K562 (cell line): ENCODE results near the gene CLDN14. TPM values are rescaled to one million over a fixed set of nuclear protein-coding genes. Genes with fewer than 3 reads are reported as not detected.

ENCODE experiments used
- ATAC-seq: fragments of 200-7000 bp; cut with Tn5 transposase; 3 replicates; pipeline ENCODE4 v1.9.1; 2020; ENCODE audit warnings: moderate library complexity
- Bru-seq: library from RNA; stranded (reverse); fragments of 400-500 nt; gene quantifications from one replicate; lab custom pipeline; 2021; lab: Mats Ljungman, UMichigan
- BruChase-seq, 2 experiments: library from RNA; stranded (reverse); fragments of 400-500 nt; gene quantifications; one replicate each; lab custom pipeline; 2021; lab: Mats Ljungman, UMichigan
- BruUV-seq: library from RNA; stranded (reverse); fragments of 400-500 nt; replicated peaks from 2 replicates; lab custom pipeline; 2021; lab: Mats Ljungman, UMichigan
- CTCF ChIA-PET: fragments of 300-600 bp; formaldehyde crosslinking; extraction: SDS; loops from one replicate; lab custom pipeline; 2021; ENCODE audit warnings: low intra/inter-chr PET ratio; lab: Yijun Ruan, JAX
- POLR2A ChIA-PET: fragments of 300-600, 350-650 bp; sonication (Branson Sonifier 250); formaldehyde crosslinking; extraction: SDS; loops from one replicate; lab custom pipeline; 2021; ENCODE audit warnings: antibody characterized with exemption, inconsistent platforms; lab: Yijun Ruan, JAX
- DNase-seq, 4 experiments: peaks; one replicate each; pipeline versions ENCODE4 v3.0.0 to v3.0.0-alpha.2; 2011 to 2018; ENCODE audit warnings: low spot score in 3 of 4, mixed read lengths in 3 of 4; ENCODE audit errors: extremely low read depth in 1 of 4
- FAIRE-seq: peaks from 2 replicates; lab custom pipeline; 2011; peaks lifted over from hg19 to GRCh38; lab: Jason Lieb, UNC
- H2AFZ ChIP-seq: 2 replicates; pipeline ENCODE4 v1.6.0; 2011; ENCODE audit warnings: low read depth, low read length, control low read depth, inconsistent platforms
- H3K27ac ChIP-seq: fragments of 200-600 bp; 3 replicates; pipeline ENCODE4 v1.8.0; 2011; ENCODE audit warnings: low read depth, mild to moderate bottlenecking, control low read depth, inconsistent platforms, low read length, moderate library complexity, mixed read lengths; ENCODE audit errors: extremely low read depth
- H3K27me3 ChIP-seq, 2 experiments: fragments of 300-600 bp in 1 of 2; 2 replicates in 1 of 2; 3 replicates in 1 of 2; pipeline versions ENCODE4 v1.6.0 to v1.8.0; 2011; ENCODE audit warnings: inconsistent platforms in 2 of 2, low read length in 2 of 2, mild to moderate bottlenecking in 1 of 2, mixed read lengths in 1 of 2, moderate library complexity in 1 of 2; ENCODE audit not compliant: control insufficient read depth in 2 of 2, insufficient read depth in 2 of 2
- H3K36me3 ChIP-seq: fragments of 300-600 bp; 3 replicates; pipeline ENCODE4 v1.8.0; 2011; ENCODE audit warnings: mild to moderate bottlenecking, low read length, inconsistent platforms; ENCODE audit not compliant: control insufficient read depth, insufficient read depth
- H3K4me1 ChIP-seq, 2 experiments: fragments of 200-600 bp in 1 of 2; replicated peaks in 1 of 2; 2 replicates in 1 of 2; 3 replicates in 1 of 2; pipeline versions ENCODE4 v1.5.1 to v1.8.0; 2011; ENCODE audit warnings: inconsistent platforms in 2 of 2, low read length in 2 of 2, mild to moderate bottlenecking in 1 of 2, mixed read lengths in 1 of 2, moderate library complexity in 1 of 2; ENCODE audit not compliant: control insufficient read depth in 2 of 2, insufficient read depth in 2 of 2
- H3K4me2 ChIP-seq: 2 replicates; pipeline ENCODE4 v1.6.1; 2011; ENCODE audit warnings: low read length, control low read depth, inconsistent platforms, mixed read lengths; ENCODE audit not compliant: insufficient read depth
- H3K4me3 ChIP-seq: fragments of 200-600 bp; sonication (generic), shearing (Covaris generic); 2 replicates; pipeline ENCODE4 v1.5.1; 2016; ENCODE audit warnings: control low read depth, inconsistent platforms
- H3K79me2 ChIP-seq: fragments of 200-600 bp; 3 replicates; pipeline ENCODE4 v1.8.0; 2011; ENCODE audit warnings: low read length, inconsistent platforms; ENCODE audit not compliant: control insufficient read depth, insufficient read depth
- H3K9ac ChIP-seq, 2 experiments: 2 replicates each; pipeline versions ENCODE4 v1.6.0 to v1.6.1; 2011; ENCODE audit warnings: low read depth in 2 of 2, low read length in 2 of 2, control low read depth in 1 of 2, inconsistent platforms in 1 of 2, mild to moderate bottlenecking in 1 of 2, mixed read lengths in 1 of 2; ENCODE audit not compliant: insufficient read depth in 1 of 2
- H3K9me1 ChIP-seq: one replicate; pipeline ENCODE4 v1.6.0; 2011; ENCODE audit warnings: inconsistent platforms, mild to moderate bottlenecking, low read length, moderate library complexity; ENCODE audit not compliant: control insufficient read depth, insufficient read depth
- H3K9me3 ChIP-seq: replicated peaks from 2 replicates; pipeline ENCODE4 v1.5.1; 2011; ENCODE audit warnings: low read depth, low read length, inconsistent platforms; ENCODE audit not compliant: control insufficient read depth, insufficient read depth
- H4K20me1 ChIP-seq: replicated peaks from 2 replicates; pipeline ENCODE4 v1.6.1; 2011; ENCODE audit warnings: low read length, inconsistent platforms, mixed read lengths; ENCODE audit not compliant: control insufficient read depth, insufficient read depth
- ARNT ChIP-seq, 2 experiments: fragments of 450-650 bp; IDR thresholded peaks; 2 replicates each; pipeline ENCODE4 v1.6.1; 2016; ENCODE audit warnings: mild to moderate bottlenecking in 1 of 2
- ESRRB ChIP-seq: fragments of 250-450 bp; sonication (Bioruptor Pico); IDR thresholded peaks from 2 replicates; pipeline ENCODE4 v1.5.0; 2020; ENCODE audit warnings: mild to moderate bottlenecking, moderate library complexity, borderline replicate concordance
- GATAD2B ChIP-seq: fragments of 450-650 bp; IDR thresholded peaks from 2 replicates; pipeline ENCODE4 v1.6.1; 2017; ENCODE audit warnings: mild to moderate bottlenecking, borderline replicate concordance
- GTF2F1 ChIP-seq: IDR thresholded peaks from 2 replicates; pipeline ENCODE4 v1.6.1; 2011; ENCODE audit warnings: low read depth, low read length, improper control_type of control experiment
- HEY1 ChIP-seq: fragments of 250-450 bp; sonication (Bioruptor Pico); IDR thresholded peaks from 2 replicates; pipeline ENCODE4 v1.5.0; 2020; ENCODE audit warnings: mild to moderate bottlenecking, moderate library complexity, borderline replicate concordance
- PURB ChIP-seq: sonication (generic); formaldehyde crosslinking; IDR thresholded peaks from 2 replicates; pipeline ENCODE4 v1.9.0; 2021; ENCODE audit warnings: low read depth, mild to moderate bottlenecking, missing genetic modification reagents
- RBM22 ChIP-seq: fragments of 200-400 bp; formaldehyde crosslinking; IDR thresholded peaks from 2 replicates; pipeline ENCODE4 v1.6.1; 2018; ENCODE audit warnings: low read length, low read depth; ENCODE audit not compliant: poor library complexity, severe bottlenecking
- RCOR1 ChIP-seq, 2 experiments: IDR thresholded peaks; 2 replicates each; pipeline ENCODE4 v1.6.1; 2012; ENCODE audit warnings: low read depth in 2 of 2, low read length in 2 of 2, borderline replicate concordance in 1 of 2, improper control_type of control experiment in 1 of 2
- TFAP4 ChIP-seq: sonication (generic); formaldehyde crosslinking; IDR thresholded peaks from 2 replicates; pipeline ENCODE4 v1.8.0; 2022; ENCODE audit warnings: missing genetic modification reagents, mild to moderate bottlenecking, moderate library complexity, borderline replicate concordance
- ZNF274 ChIP-seq: IDR thresholded peaks from 2 replicates; pipeline ENCODE4 v1.6.1; 2011; ENCODE audit warnings: low read depth, mild to moderate bottlenecking, low read length, moderate library complexity, borderline replicate concordance
- ZNF277 ChIP-seq: fragments of 250-450 bp; sonication (Bioruptor Pico); IDR thresholded peaks from 2 replicates; pipeline ENCODE4 v1.8.0; 2022; ENCODE audit warnings: inconsistent platforms, mild to moderate bottlenecking, moderate library complexity, borderline replicate concordance
- ZNF347 ChIP-seq: fragments of 450-650 bp; formaldehyde crosslinking; IDR thresholded peaks from 2 replicates; pipeline ENCODE4 v1.4.0; 2020; ENCODE audit warnings: low read depth, mild to moderate bottlenecking, moderate library complexity
- WGBS: fragments of 100-300 bp; shearing (Covaris generic); methylation state at CpG from one replicate; pipeline ENCODE4 v1.1.6; 2016; ENCODE audit warnings: low coverage, mixed read lengths; ENCODE audit not compliant: insufficient coverage; ENCODE audit errors: missing lambda C conversion rate; 5-methylcytosine and 5-hydroxymethylcytosine counted together
- in situ Hi-C: fragments of 300-500 bp; cut with MboI; formaldehyde crosslinking; loops from 4 replicates; pipeline ENCODE4 v1.15.0; 2018; ENCODE audit warnings: inconsistent platforms, mixed read lengths
- intact Hi-C: fragments of 100-400 bp; cut with micrococcal nuclease; formaldehyde crosslinking; loops from 2 replicates; pipeline ENCODE4 v1.14.2; 2022
- long read RNA-seq, 3 experiments: library from polyadenylated mRNA in 2 of 3; library from RNA in 1 of 3; unstranded in 2 of 3; stranded (forward) in 1 of 3; transcript quantifications; one replicate each; pipeline ENCODE4 v2.0.0, GENCODE V29; 2019 to 2022
- polyA minus RNA-seq, 3 experiments: library from RNA; depleted of rRNA, polyadenylated mRNA; stranded (reverse); fragments of >200 nt; gene quantifications; 2 replicates each; pipeline ENCODE4 v1.2.3, GENCODE V29; 2011
- polyA plus RNA-seq, 8 experiments: library from polyadenylated mRNA; depleted of rRNA in 4 of 8; stranded (reverse) in 5 of 8; unstranded in 3 of 8; fragments of >200 nt; fragmentation: Nextera tagmentation in 2 of 8; fragmentation: Illumina TruSeq in 1 of 8; extraction: Ambion mirVana in 2 of 8; extraction: Trizol in 1 of 8; gene quantifications; 2 replicates each; pipeline versions ENCODE4 v1.2.1 to v1.2.3, GENCODE V29; 2011 to 2014; ENCODE audit warnings: inconsistent platforms in 1 of 8, missing spikeins in 1 of 8
- total RNA-seq, 7 experiments: library from RNA; depleted of rRNA in 6 of 7; stranded (reverse); fragments of >200 nt in 6 of 7; fragmentation: Illumina TruSeq in 2 of 7; extraction: Trizol in 2 of 7; gene quantifications; 2 replicates each; pipeline versions ENCODE4 v1.2.1 to v1.2.3, GENCODE V29; 2011 to 2021; ENCODE audit warnings: low replicate concordance in 1 of 7

CLDN14 gene
- not detected in 2 replicates for total RNA-seq (2011; cell fraction: chromatin; rRNA removed; ENCODE audit: low replicate concordance)
- not detected in 2 replicates for total RNA-seq (2011; cell fraction: nucleolus; rRNA removed)
- total RNA-seq (2011; cell fraction: nucleoplasm; rRNA removed) = not detected in 2 replicates
- total RNA-seq (2014; rRNA removed) (not detected in 2 replicates), total RNA-seq (2014; rRNA removed; fragmentation: Illumina TruSeq; extraction: Trizol) (not detected in 2 replicates), total RNA-seq (2015; rRNA removed; fragmentation: Illumina TruSeq; extraction: Trizol) (not detected in 2 replicates), total RNA-seq (2021) (not detected in 2 replicates), polyA plus RNA-seq (2011; rRNA removed) (not detected in 2 replicates), polyA plus RNA-seq (2014; fragmentation: Illumina TruSeq; extraction: Trizol) (not detected in 2 replicates), polyA plus RNA-seq (2014; fragmentation: Nextera tagmentation; extraction: Ambion mirVana) (not detected), polyA plus RNA-seq (2014; rRNA removed) (not detected in 2 replicates), polyA minus RNA-seq (2011; rRNA and poly(A)+ RNA removed) (not detected in 2 replicates), Bru-seq, nascent RNA (percentile 2 among the genes with signal in this experiment), BruChase-seq, experiment 1, labeled RNA remaining after a 2-hour chase (percentile 1 among the genes with signal in this experiment), BruChase-seq, experiment 2, labeled RNA remaining after a 6-hour chase (percentile 1 among the genes with signal in this experiment)
- polyA plus RNA-seq (2011; cell fraction: cytosol; rRNA removed) = not detected in 2 replicates
- not detected in 2 replicates for polyA plus RNA-seq (2011; cell fraction: nucleus; rRNA removed)
- not detected in 2 replicates for polyA plus RNA-seq (2012)
- not detected in 2 replicates for polyA minus RNA-seq (2011; cell fraction: cytosol; rRNA and poly(A)+ RNA removed)
- not detected in 2 replicates for polyA minus RNA-seq (2011; cell fraction: nucleus; rRNA and poly(A)+ RNA removed)
- long read RNA-seq, experiment 1 = 0 reads
- long read RNA-seq, experiment 2 = 0 reads
- long read RNA-seq, experiment 3 = 0 reads

- Histone ChIP-seq H3K79me2 (no peaks in the 10 kb centered on the region), H3K4me3 (no peak within 1 kb of the TSS), H4K20me1 (peaks cover 3% of the 10 kb centered on the region; the same call in 1 of the 2 replicates), H3K9me3 (no peaks in the 10 kb centered on the region), H3K4me2 (no peak within 1 kb of the TSS), H3K4me1 (peaks cover 0 to 2% of the 10 kb centered on the region in 2 experiments; a peak in 1 of 5 replicates), H3K27ac (no peak within 1 kb of the TSS), H3K36me3 (no peaks in the 10 kb centered on the region), H2AFZ (no peak within 1 kb of the TSS), H3K9me1 (no peaks in the 10 kb centered on the region), H3K27me3 (peaks cover 62 to 89% of the 10 kb centered on the region in 2 experiments), H3K9ac (no peak within 1 kb of the TSS; a peak in 1 of 4 replicates)
- CTCF ChIA-PET = interaction anchor here (1.0 kb wide), 1 partner anchor 60 kb away, joined by 3 read pairs; no protein-coding TSS in a partner anchor
- FAIRE-seq (no peak), DNase-seq (no peak), ATAC-seq (peak; percentile 33; the same call in 2 of the 3 replicates)
- POLR2A ChIA-PET = interaction anchor here (0.5 to 1.3 kb wide), 5 partner anchors 9 to 157 kb away, joined by 3 to 4 read pairs (median 3); no protein-coding TSS in a partner anchor
- TF ChIP-seq ZNF347 = no peak
- no peak for TF ChIP-seq RBM22
- no peak for TF ChIP-seq GTF2F1
- no peak for TF ChIP-seq PURB (CRISPR knock-in tag)
- no peak for TF ChIP-seq TFAP4 (CRISPR knock-in tag)
- no peak for TF ChIP-seq ZNF277 (CRISPR knock-in tag)
- no peak for TF ChIP-seq ZNF274
- no peak for TF ChIP-seq ARNT (IDR thresholded peaks at IDR 0.05)
- TF ChIP-seq RCOR1 (IDR thresholded peaks at IDR 0.05; ENCODE audit: borderline replicate concordance in 1 of 2, low read depth in 2 of 2, low read length in 2 of 2) = no peak
- TF ChIP-seq GATAD2B = no peak
- no peak for TF ChIP-seq HEY1
- TF ChIP-seq ESRRB (CRISPR knock-in tag) = no peak
- in situ Hi-C loops = no loop called here
- 4% methylated on average over 25 of the region's 25 CpGs for WGBS
- no TSS peak for BruUV-seq
- intact Hi-C loops = no loop called here
These were observed at the start of gene CLDN14 for GRCh38 chr21:36479415-36480402. TSS of gene CLDN14 (minus strand) at chr21:36480122. CDS start at chr21:36461695, 18,427 bp downstream.
